Effector memory CD8-positive, alpha-beta T cell (primary cell): ENCODE measurements around the gene RNGTT.

Experiments
- ATAC-seq: fragments of 150-1000 bp; cut with Tn5 transposase; replicated peaks from 2 replicates; pipeline ENCODE4 v1.10.0; 2021; ENCODE audit warnings: mild to moderate bottlenecking, moderate library complexity
- DNase-seq, 3 experiments: peaks; one replicate each; pipeline ENCODE4 v3.0.0; 2021
- H3K27ac Mint-ChIP-seq, 2 donors: one replicate each; pipeline ENCODE4 v1.8.0; 2022; ENCODE audit warnings: mild to moderate bottlenecking in 2 of 2, mixed read lengths in 2 of 2, moderate library complexity in 2 of 2
- H3K27me3 Mint-ChIP-seq, 2 donors: one replicate each; pipeline ENCODE4 v1.8.0; 2022; ENCODE audit warnings: mixed read lengths in 2 of 2
- H3K36me3 Mint-ChIP-seq: one replicate; pipeline ENCODE4 v1.8.0; 2022; ENCODE audit warnings: mild to moderate bottlenecking, moderate library complexity, mixed read lengths; ENCODE audit not compliant: insufficient read depth
- H3K4me1 Mint-ChIP-seq, 2 donors: one replicate each; pipeline ENCODE4 v1.8.0; 2022; ENCODE audit warnings: low read depth in 2 of 2, mixed read lengths in 2 of 2
- H3K4me3 Mint-ChIP-seq, 2 donors: one replicate each; pipeline ENCODE4 v1.8.0; 2022; ENCODE audit warnings: mild to moderate bottlenecking in 2 of 2, mixed read lengths in 2 of 2, moderate library complexity in 2 of 2
- H3K9me3 Mint-ChIP-seq, 2 donors: one replicate each; pipeline ENCODE4 v1.8.0; 2022; ENCODE audit warnings: mixed read lengths in 2 of 2

Gene RNGTT

GRCh38 chr6:88880021-88880420, 83.4 kb downstream of the RNGTT start:
- DNase-seq = no peak
- peaks cover 8% of the 10 kb centered on the region for H3K36me3 Mint-ChIP-seq
- ATAC-seq = no peak
- no peak overlapping the region for H3K27ac Mint-ChIP-seq
- no peaks in the 10 kb centered on the region for H3K27me3 Mint-ChIP-seq
- peaks cover 2 to 13% of the 10 kb centered on the region in 2 donors for H3K4me1 Mint-ChIP-seq
- H3K4me3 Mint-ChIP-seq = no peak overlapping the region
- H3K9me3 Mint-ChIP-seq = no peaks in the 10 kb centered on the region

- DNase-seq (no peak), ATAC-seq (no peak)
- H3K27ac Mint-ChIP-seq = no peak overlapping the region
- peaks cover 3% of the 10 kb centered on the region for H3K36me3 Mint-ChIP-seq
- H3K4me3 Mint-ChIP-seq = no peak overlapping the region
- H3K9me3 Mint-ChIP-seq = no peaks in the 10 kb centered on the region
- H3K4me1 Mint-ChIP-seq = peaks cover 0 to 7% of the 10 kb centered on the region in 2 donors
- H3K27me3 Mint-ChIP-seq = no peaks in the 10 kb centered on the region
These were observed 85.5 kb downstream of the RNGTT start for GRCh38 chr6:88877893-88878292.

GRCh38 chr6:88872962-88873361, 90.5 kb downstream of the RNGTT start:
- H3K27me3 Mint-ChIP-seq = no peaks in the 10 kb centered on the region
- no peak overlapping the region for H3K4me3 Mint-ChIP-seq
- DNase-seq = no peak
- no peak for ATAC-seq
- H3K4me1 Mint-ChIP-seq = peaks cover 0 to 7% of the 10 kb centered on the region in 2 donors
- H3K9me3 Mint-ChIP-seq = no peaks in the 10 kb centered on the region
- H3K36me3 Mint-ChIP-seq = peaks cover 3% of the 10 kb centered on the region
- peak overlapping the region; percentile 7 to 81 for H3K27ac Mint-ChIP-seq

DNA sequence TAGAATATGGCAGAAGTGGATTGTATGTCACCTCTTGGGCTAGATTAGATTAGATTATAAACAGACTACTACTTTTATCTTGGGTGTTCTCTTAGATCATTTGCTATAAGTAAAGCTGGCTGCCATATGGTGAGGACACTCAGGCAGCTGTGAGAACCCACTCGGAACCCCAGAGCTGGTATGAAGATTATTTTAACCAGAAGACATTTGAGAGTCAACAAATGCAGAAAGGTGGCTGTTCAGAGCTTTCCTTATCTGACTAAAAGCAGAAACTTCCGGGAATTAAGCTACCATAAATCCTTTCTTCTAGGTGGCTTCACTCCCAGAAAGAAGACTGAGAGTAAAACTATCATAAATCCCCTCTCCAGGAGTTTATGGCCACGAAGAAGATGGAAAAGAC, 91.9 kb downstream of the RNGTT start:
- H3K4me3 Mint-ChIP-seq = no peak overlapping the region
- no peak overlapping the region for H3K27ac Mint-ChIP-seq
- ATAC-seq = no peak
- no peak for DNase-seq
- H3K9me3 Mint-ChIP-seq = no peaks in the 10 kb centered on the region
- peaks cover 0 to 7% of the 10 kb centered on the region in 2 donors for H3K4me1 Mint-ChIP-seq
- H3K27me3 Mint-ChIP-seq = no peaks in the 10 kb centered on the region
- H3K36me3 Mint-ChIP-seq = peaks cover 3% of the 10 kb centered on the region

DNA sequence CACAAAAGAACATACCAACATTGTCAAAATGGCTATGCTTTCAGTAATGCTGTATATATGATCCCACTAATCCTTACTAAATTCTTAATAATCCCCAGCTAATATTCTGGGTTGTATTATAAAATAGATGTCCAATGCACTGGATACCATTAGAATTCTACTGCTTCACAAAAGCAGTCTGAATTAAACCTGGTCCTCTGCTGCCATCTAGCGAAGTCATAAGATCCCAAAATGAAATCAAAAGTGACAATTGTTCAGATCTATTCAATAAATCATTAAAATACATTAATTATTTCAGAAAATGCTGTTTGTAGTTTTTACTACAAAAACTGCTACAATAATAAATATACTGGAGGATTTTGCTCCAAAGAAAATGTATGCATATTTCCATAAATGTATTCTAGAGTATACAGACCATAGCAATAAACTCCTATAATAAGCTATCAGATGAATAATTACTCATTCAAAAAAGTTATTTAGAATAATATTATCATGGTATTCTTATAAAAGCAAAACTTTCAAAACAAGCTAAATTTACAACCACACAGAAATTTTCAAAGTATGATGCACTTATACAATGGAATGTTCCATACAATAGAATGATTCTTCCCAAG, 92.6 kb downstream of the RNGTT start:
- Mint-ChIP-seq H3K9me3 (no peaks in the 10 kb centered on the region), H3K27ac (no peak overlapping the region), H3K27me3 (no peaks in the 10 kb centered on the region), H3K4me1 (peaks cover 5 to 13% of the 10 kb centered on the region in 2 donors), H3K36me3 (peaks cover 3% of the 10 kb centered on the region), H3K4me3 (no peak overlapping the region)
- peak; percentile 39 to 51 (median 43) for DNase-seq
- peak; percentile 46 for ATAC-seq

- DNase-seq = no peak
- H3K4me3 Mint-ChIP-seq = no peak overlapping the region
- H3K27me3 Mint-ChIP-seq = no peaks in the 10 kb centered on the region
- no peaks in the 10 kb centered on the region for H3K9me3 Mint-ChIP-seq
- H3K27ac Mint-ChIP-seq = no peak overlapping the region
- H3K4me1 Mint-ChIP-seq = peaks cover 11 to 17% of the 10 kb centered on the region in 2 donors
- H3K36me3 Mint-ChIP-seq = peaks cover 3% of the 10 kb centered on the region
- no peak for ATAC-seq
These were observed 94.0 kb downstream of the RNGTT start for GRCh38 chr6:88869263-88870020.

DNA sequence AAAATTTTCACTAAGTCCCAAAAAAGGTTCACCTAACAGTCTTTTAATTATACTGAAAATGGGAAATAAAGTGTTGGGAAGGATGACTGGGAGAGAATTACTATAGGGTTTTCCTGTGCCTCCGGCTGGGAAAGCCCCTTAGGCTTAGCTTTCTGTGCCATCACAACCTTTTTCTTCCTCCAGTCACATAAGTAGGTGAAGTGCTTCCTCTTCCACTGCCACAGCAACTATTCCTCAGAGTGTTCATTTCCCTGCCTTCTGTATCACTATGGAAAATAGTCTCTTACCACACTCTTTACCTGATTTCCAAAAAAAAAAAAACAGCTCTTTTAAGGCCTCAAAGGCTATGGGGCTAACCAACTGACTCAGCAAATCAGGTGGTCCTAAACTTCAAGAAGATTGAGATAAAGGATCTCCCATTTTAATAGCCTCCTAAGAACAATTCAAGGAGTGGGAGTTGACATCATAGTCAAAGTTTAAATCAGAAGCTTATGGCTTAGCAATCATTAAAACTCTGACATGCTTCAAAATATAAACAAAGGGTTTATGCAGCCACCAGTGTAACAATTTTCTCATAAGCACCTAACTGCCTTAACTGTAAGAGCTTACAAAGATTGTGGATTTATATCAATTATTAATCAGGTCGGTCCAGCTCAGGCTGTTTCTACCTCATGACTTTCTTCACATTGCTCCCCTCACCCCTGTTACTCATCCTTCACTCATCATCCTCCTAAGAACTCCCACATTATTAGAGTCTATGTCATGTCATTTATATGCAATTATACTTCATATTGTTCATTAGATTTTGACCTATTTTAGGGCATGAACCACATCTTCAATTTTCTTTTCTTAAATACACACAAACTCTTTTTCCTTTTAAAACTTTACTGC, 95.3 kb downstream of the RNGTT start:
- Mint-ChIP-seq H3K4me3 (no peak overlapping the region), H3K27me3 (no peaks in the 10 kb centered on the region), H3K36me3 (no peaks in the 10 kb centered on the region), H3K27ac (no peak overlapping the region), H3K9me3 (no peaks in the 10 kb centered on the region), H3K4me1 (peaks cover 12 to 16% of the 10 kb centered on the region in 2 donors)
- ATAC-seq (no peak), DNase-seq (no peak)

- Mint-ChIP-seq H3K9me3 (no peaks in the 10 kb centered on the region), H3K4me1 (peaks cover 12 to 16% of the 10 kb centered on the region in 2 donors), H3K27me3 (no peaks in the 10 kb centered on the region), H3K27ac (no peak overlapping the region), H3K4me3 (no peak overlapping the region), H3K36me3 (no peaks in the 10 kb centered on the region)
- ATAC-seq = no peak
- no peak for DNase-seq
These were observed 96.6 kb downstream of the RNGTT start for GRCh38 chr6:88866856-88867255.

GRCh38 chr6:88865275-88865674, 98.1 kb downstream of the RNGTT start:
- Mint-ChIP-seq H3K4me3 (peak overlapping the region in 1 of 2 donors; percentile 7), H3K9me3 (no peaks in the 10 kb centered on the region), H3K27ac (peak overlapping the region; percentile 32 to 55), H3K4me1 (peaks cover 12 to 16% of the 10 kb centered on the region in 2 donors), H3K27me3 (no peaks in the 10 kb centered on the region), H3K36me3 (no peaks in the 10 kb centered on the region)
- no peak for DNase-seq
- ATAC-seq = peak; percentile 12

DNA sequence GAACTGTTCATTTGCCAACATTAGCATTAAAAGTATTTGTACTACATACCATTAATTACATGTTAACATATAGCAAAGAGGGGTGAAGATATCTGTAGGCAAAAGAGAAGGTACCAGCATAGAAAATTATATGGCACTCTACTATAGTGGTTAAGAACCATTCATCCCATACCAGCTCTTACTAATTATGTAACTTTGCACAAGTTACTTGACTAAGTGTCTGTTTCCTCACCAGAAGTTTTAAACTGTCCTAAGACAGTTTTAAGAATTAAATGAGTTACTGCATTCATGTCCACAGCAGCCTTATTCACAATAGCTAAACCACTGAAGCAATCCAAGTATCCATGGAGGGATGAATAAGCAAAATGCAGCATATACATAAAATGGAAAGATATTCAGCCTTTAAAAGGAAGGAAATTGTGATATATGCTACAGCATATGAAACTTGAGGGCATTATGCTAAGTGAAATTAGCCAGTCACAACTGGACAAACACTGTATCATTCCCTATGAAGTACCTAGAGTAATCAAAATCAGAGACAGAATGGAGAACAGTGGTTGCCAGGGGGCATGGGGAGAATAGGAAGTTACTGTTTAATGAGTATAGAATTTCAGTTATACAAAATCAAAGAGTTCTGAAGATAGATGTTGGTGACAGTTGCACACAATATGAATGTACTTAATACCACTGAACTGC, 98.9 kb downstream of the RNGTT start:
- peaks cover 12 to 17% of the 10 kb centered on the region in 2 donors for H3K4me1 Mint-ChIP-seq
- DNase-seq = no peak
- H3K36me3 Mint-ChIP-seq = no peaks in the 10 kb centered on the region
- no peak overlapping the region for H3K4me3 Mint-ChIP-seq
- H3K27me3 Mint-ChIP-seq = no peaks in the 10 kb centered on the region
- peak overlapping the region; percentile 32 to 55 for H3K27ac Mint-ChIP-seq
- H3K9me3 Mint-ChIP-seq = no peaks in the 10 kb centered on the region
- ATAC-seq = no peak

DNA sequence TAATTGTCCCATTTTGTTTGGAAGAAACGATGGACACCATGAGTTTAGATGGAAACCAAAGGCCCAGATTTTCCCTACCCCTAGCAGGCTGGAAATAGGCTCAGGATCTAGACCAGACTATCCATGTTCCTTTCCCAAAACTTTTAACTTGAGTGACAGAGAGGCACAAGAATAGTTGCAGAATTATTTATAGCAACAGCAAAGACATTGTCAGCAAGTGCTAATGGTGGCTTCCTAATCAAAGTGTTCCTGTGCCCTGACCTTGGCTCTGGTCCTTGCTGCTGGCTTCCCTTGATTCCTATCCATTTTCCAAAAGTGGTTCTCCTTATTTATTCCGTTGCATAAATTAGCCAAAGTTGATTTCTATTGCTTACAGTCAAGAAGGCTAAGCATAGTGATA, 103.1 kb downstream of the RNGTT start:
- Mint-ChIP-seq H3K36me3 (no peaks in the 10 kb centered on the region), H3K27ac (no peak overlapping the region), H3K4me3 (no peak overlapping the region), H3K27me3 (no peaks in the 10 kb centered on the region), H3K9me3 (no peaks in the 10 kb centered on the region), H3K4me1 (peaks cover 7 to 14% of the 10 kb centered on the region in 2 donors)
- DNase-seq (no peak), ATAC-seq (no peak)

DNA sequence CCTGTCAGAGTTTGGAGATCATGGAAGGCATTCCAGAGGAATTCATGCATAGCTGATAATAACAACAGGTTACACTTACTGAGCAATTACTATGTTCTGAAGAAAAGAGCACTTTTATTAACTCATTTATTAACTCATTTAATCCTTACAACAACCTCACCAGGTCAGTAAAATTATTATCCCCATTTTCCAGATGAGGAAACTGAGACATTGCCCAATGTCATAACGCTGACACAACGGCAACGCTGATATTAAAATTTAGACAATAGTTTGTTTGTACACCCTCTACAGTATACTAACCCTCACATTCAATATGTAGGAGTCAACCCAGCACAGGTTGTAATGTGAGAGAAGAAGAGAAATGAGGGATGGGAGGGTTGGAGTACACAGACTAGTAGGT, 105.0 kb downstream of the RNGTT start:
- no peaks in the 10 kb centered on the region for H3K9me3 Mint-ChIP-seq
- ATAC-seq = no peak
- H3K27me3 Mint-ChIP-seq = no peaks in the 10 kb centered on the region
- H3K27ac Mint-ChIP-seq = no peak overlapping the region
- H3K4me3 Mint-ChIP-seq = no peak overlapping the region
- DNase-seq = no peak
- H3K36me3 Mint-ChIP-seq = peaks cover 5% of the 10 kb centered on the region
- peaks cover 0 to 12% of the 10 kb centered on the region in 2 donors for H3K4me1 Mint-ChIP-seq

DNA sequence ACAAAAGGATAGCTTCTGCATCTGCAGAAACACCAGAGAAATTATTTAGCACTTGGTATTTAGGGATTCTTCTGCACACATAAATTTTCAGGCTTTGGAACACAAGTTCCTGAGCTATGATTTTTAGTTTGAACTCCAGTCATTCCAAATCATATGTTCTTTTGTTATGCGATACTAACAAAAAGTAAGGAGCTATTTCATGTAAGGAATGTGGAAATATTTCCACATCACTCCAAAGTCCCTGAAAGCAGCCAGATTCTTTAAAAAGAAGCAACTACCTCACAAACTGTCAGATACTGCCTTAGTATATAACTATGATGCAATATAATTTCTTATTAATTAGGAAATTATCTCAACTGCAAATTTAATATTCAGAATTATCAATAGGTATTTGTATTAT, 106.9 kb downstream of the RNGTT start:
- ATAC-seq = no peak
- Mint-ChIP-seq H3K36me3 (peaks cover 12% of the 10 kb centered on the region), H3K4me3 (no peak overlapping the region), H3K27me3 (no peaks in the 10 kb centered on the region), H3K4me1 (peaks cover 0 to 12% of the 10 kb centered on the region in 2 donors), H3K27ac (no peak overlapping the region), H3K9me3 (no peaks in the 10 kb centered on the region)
- no peak for DNase-seq
